ENCODE data around the gene DOCK10.

GRCh38 chr2:224925061-224925809 is 117.0 kb downstream of the DOCK10 start:
- TF ChIP-seq CTCF (IDR thresholded peaks at IDR 0.05) (no peak), POLR2AphosphoS5 (IDR thresholded peaks at IDR 0.05; ENCODE audit: low read depth, low read length) (no peak), REST (IDR thresholded peaks at IDR 0.05; ENCODE audit: insufficient read depth in 1 of 2, low read depth in 2 of 2, low read length in 1 of 2) (no peak), SIN3A (IDR thresholded peaks at IDR 0.05; ENCODE audit: borderline replicate concordance, insufficient read depth, low read depth, low read length) (no peak), TCF7L2 (IDR thresholded peaks at IDR 0.05; ENCODE audit: low read depth, low read length) (no peak)

Data from Panc1 (cell line).